ENCODE data around the gene ASXL1. TPM values are rescaled to one million over a fixed set of nuclear protein-coding genes. Genes with fewer than 3 reads are reported as not detected.

ASXL1 gene
- polyA plus RNA-seq, 3 donors: 1.8 to 47.1 (median 2.8) TPM

DNA sequence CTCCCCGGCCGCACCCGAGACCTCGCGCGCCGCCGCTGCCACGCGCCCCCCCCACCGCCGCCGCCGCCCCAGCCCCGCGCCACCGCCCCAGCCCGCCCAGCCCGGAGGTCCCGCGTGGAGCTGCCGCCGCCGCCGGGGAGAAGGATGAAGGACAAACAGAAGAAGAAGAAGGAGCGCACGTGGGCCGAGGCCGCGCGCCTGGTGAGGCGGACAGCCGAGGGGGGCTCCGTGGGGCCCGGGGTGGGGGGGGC lies 426 bp downstream of the ASXL1 start:
- H3K4me1 Mint-ChIP-seq: peaks cover 44% of the 10 kb centered on the region
- H3K36me3 ChIP-seq (replicated peaks in 1 of 2; ENCODE audit: control insufficient read depth in 1 of 2, insufficient read depth in 2 of 2, low read length in 2 of 2): no peaks in the 10 kb centered on the region
- H3K27ac Mint-ChIP-seq: no peak overlapping the region
- peaks cover 31 to 41% of the 10 kb centered on the region in 2 donors for H3K4me1 ChIP-seq (ENCODE audit: control insufficient read depth in 1 of 2, insufficient read depth in 2 of 2, low read length in 2 of 2)
- H3K36me3 Mint-ChIP-seq: peaks cover 1 to 8% of the 10 kb centered on the region in 2 donors
- no peaks in the 10 kb centered on the region for H3K27me3 Mint-ChIP-seq (ENCODE audit: low read depth in 3 of 3)
- TF ChIP-seq, protein P1, sequence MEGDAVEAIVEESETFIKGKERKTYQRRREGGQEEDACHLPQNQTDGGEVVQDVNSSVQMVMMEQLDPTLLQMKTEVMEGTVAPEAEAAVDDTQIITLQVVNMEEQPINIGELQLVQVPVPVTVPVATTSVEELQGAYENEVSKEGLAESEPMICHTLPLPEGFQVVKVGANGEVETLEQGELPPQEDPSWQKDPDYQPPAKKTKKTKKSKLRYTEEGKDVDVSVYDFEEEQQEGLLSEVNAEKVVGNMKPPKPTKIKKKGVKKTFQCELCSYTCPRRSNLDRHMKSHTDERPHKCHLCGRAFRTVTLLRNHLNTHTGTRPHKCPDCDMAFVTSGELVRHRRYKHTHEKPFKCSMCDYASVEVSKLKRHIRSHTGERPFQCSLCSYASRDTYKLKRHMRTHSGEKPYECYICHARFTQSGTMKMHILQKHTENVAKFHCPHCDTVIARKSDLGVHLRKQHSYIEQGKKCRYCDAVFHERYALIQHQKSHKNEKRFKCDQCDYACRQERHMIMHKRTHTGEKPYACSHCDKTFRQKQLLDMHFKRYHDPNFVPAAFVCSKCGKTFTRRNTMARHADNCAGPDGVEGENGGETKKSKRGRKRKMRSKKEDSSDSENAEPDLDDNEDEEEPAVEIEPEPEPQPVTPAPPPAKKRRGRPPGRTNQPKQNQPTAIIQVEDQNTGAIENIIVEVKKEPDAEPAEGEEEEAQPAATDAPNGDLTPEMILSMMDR (IDR thresholded peaks at IDR 0.05): no peak
- H3K4me3 Mint-ChIP-seq: peak overlapping the region in 1 of 2 donors; percentile 39
- intact Hi-C loops (cut with micrococcal nuclease): loop anchor here in 1 of 2 donors (5.0 kb wide), 1 partner anchor 246 kb away; no protein-coding TSS in a partner anchor
- H3K4me2 ChIP-seq (replicated peaks; ENCODE audit: extremely low read depth, low read length, poor library complexity, severe bottlenecking): peak overlapping the region; percentile 100
- peak in 1 of 3 donors; percentile 36 for DNase-seq
- no peaks in the 10 kb centered on the region for H3K27me3 ChIP-seq (ENCODE audit: control insufficient read depth in 2 of 2, insufficient read depth in 2 of 2, low read length in 2 of 2)
- H4K20me1 ChIP-seq (ENCODE audit: insufficient read depth, low read length): peaks cover 48% of the 10 kb centered on the region
- H3K9me3 ChIP-seq (replicated peaks in 1 of 2; ENCODE audit: control insufficient read depth in 1 of 2, insufficient read depth in 1 of 2, low read length in 2 of 2): no peaks in the 10 kb centered on the region
- peak overlapping the region; percentile 87 for H2AFZ ChIP-seq (ENCODE audit: insufficient read depth, low read depth, low read length, poor library complexity, severe bottlenecking)
- peaks cover 53% of the 10 kb centered on the region for H3K79me2 ChIP-seq (ENCODE audit: insufficient read depth, low read length)
- peaks cover 0 to 2% (median 0%) of the 10 kb centered on the region in 7 donors for H3K9me3 Mint-ChIP-seq
- peak overlapping the region; percentile 80 for H3K9ac ChIP-seq (ENCODE audit: insufficient read depth, low read length, poor library complexity, severe bottlenecking)
- H3K27ac ChIP-seq (ENCODE audit: low read depth in 1 of 2, low read length in 2 of 2): peak overlapping the region; percentile 91 to 94
- H3K4me3 ChIP-seq (replicated peaks in 1 of 3; ENCODE audit: low read depth in 2 of 3, low read length in 3 of 3): peak overlapping the region; percentile 57 to 86 (median 74)
- WGBS (ENCODE audit: insufficient coverage): no CpG with 5 or more reads among the region's 35 CpGs

DNA sequence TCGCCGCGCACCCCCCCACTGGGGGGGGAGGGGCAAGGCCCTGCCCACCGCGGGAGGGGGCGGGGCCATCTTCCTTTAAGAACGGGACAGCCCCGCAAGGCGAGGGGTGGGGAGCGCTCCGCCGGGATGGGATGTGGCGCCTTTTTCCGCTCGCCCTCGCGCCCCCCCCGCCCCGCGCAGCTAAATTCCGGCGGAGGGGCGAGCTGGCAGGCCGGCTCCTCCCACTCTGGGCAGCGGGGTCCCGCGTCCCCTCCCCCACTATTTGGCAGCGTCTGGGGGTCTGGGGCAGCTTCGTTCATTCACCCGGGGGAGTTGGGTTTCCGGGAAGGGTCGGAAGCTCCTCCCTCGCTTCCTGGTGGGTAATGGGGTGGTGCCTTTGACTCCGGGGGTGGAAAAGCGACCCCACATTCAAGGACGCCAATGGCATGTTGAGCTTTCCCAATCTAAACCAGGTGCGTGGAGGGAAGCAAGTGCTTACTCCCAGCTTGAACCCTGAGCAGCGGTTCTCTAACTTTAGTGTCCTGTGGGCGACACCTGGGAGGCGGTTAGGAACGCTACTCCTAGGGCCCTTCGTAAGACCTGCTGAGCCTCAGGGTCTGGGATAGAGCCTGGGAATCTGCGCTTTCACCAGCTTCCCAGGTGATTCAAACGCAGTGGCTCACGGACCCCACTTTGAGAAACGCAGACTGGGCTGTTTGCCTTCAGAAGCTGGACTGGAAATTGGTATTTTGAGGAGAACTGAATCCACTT lies 927 bp downstream of the ASXL1 start:
- peak overlapping the region; percentile 80 for H3K9ac ChIP-seq (ENCODE audit: insufficient read depth, low read length, poor library complexity, severe bottlenecking)
- no peaks in the 10 kb centered on the region for H3K36me3 ChIP-seq (replicated peaks in 1 of 2; ENCODE audit: control insufficient read depth in 1 of 2, insufficient read depth in 2 of 2, low read length in 2 of 2)
- under 1% methylated on average over 29 of the region's 46 CpGs for WGBS (ENCODE audit: insufficient coverage)
- H3K4me1 ChIP-seq (ENCODE audit: control insufficient read depth in 1 of 2, insufficient read depth in 2 of 2, low read length in 2 of 2): peaks cover 31 to 41% of the 10 kb centered on the region in 2 donors
- no peaks in the 10 kb centered on the region for H3K9me3 Mint-ChIP-seq
- peaks cover 53% of the 10 kb centered on the region for H4K20me1 ChIP-seq (ENCODE audit: insufficient read depth, low read length)
- H3K36me3 Mint-ChIP-seq: peaks cover 1 to 8% of the 10 kb centered on the region in 2 donors
- peak overlapping the region; percentile 100 for H3K4me2 ChIP-seq (replicated peaks; ENCODE audit: extremely low read depth, low read length, poor library complexity, severe bottlenecking)
- H3K4me3 ChIP-seq (replicated peaks in 1 of 3; ENCODE audit: low read depth in 2 of 3, low read length in 3 of 3): peak overlapping the region; percentile 57 to 86 (median 74)
- H3K27ac Mint-ChIP-seq: peak overlapping the region; percentile 41 to 89 (median 75)
- intact Hi-C loops (cut with micrococcal nuclease): loop anchor here in 1 of 2 donors (5.0 kb wide), 1 partner anchor 247 kb away; no protein-coding TSS in a partner anchor
- H3K27ac ChIP-seq (ENCODE audit: low read depth in 1 of 2, low read length in 2 of 2): peak overlapping the region; percentile 91 to 94
- peaks cover 58% of the 10 kb centered on the region for H3K79me2 ChIP-seq (ENCODE audit: insufficient read depth, low read length)
- TF ChIP-seq, protein P1 (IDR thresholded peaks at IDR 0.05): no peak
- H2AFZ ChIP-seq (ENCODE audit: insufficient read depth, low read depth, low read length, poor library complexity, severe bottlenecking): peak overlapping the region; percentile 87
- peaks cover 46% of the 10 kb centered on the region for H3K4me1 Mint-ChIP-seq
- DNase-seq: peak in 1 of 3 donors; percentile 32
- H3K27me3 Mint-ChIP-seq (ENCODE audit: low read depth in 3 of 3): no peaks in the 10 kb centered on the region
- H3K9me3 ChIP-seq (replicated peaks in 1 of 2; ENCODE audit: control insufficient read depth in 1 of 2, insufficient read depth in 1 of 2, low read length in 2 of 2): no peaks in the 10 kb centered on the region
- H3K27me3 ChIP-seq (ENCODE audit: control insufficient read depth in 2 of 2, insufficient read depth in 2 of 2, low read length in 2 of 2): no peaks in the 10 kb centered on the region
- peak overlapping the region; percentile 82 to 83 for H3K4me3 Mint-ChIP-seq
